ENCODE data around the gene TM4SF18.

The TM4SF18 gene

GRCh38 chr3:149371001-149371722 is 37.7 kb upstream of the TM4SF18 start:
- Histone ChIP-seq H3K9ac (ENCODE audit: low read depth, low read length, poor library complexity) (no peak overlapping the region), H2AK5ac (ENCODE audit: low read depth, low read length) (no peak overlapping the region), H3K4me2 (ENCODE audit: insufficient read depth, low read length, poor library complexity, severe bottlenecking) (no peak overlapping the region), H3K4me1 (ENCODE audit: control insufficient read depth in 2 of 2, insufficient read depth in 1 of 2, low read depth in 1 of 2, low read length in 2 of 2) (peaks cover 2 to 6% of the 10 kb centered on the region in 2 donors), H3K9me3 (replicated peaks in 1 of 2; ENCODE audit: control insufficient read depth in 2 of 2, insufficient read depth in 1 of 2, low read depth in 1 of 2, low read length in 2 of 2) (no peaks in the 10 kb centered on the region), H3K27me3 (ENCODE audit: control insufficient read depth in 3 of 3, insufficient read depth in 3 of 3, low read depth in 1 of 3, low read length in 3 of 3) (no peaks in the 10 kb centered on the region), H3K27ac (replicated peaks; ENCODE audit: low read length) (no peak overlapping the region), H3K23ac (ENCODE audit: low read depth, low read length, poor library complexity) (no peak overlapping the region), H2AFZ (ENCODE audit: low read length) (peak overlapping the region; percentile 61), H3K36me3 (replicated peaks in 1 of 2; ENCODE audit: control insufficient read depth in 2 of 2, insufficient read depth in 2 of 2, low read length in 2 of 2) (no peaks in the 10 kb centered on the region), H4K91ac (ENCODE audit: low read depth, low read length, poor library complexity) (no peak overlapping the region), H3K79me1 (ENCODE audit: low read depth, low read length) (no peaks in the 10 kb centered on the region), H3K4me3 (ENCODE audit: low read length in 2 of 2) (no peak overlapping the region), H2BK12ac (ENCODE audit: low read length) (no peak overlapping the region), H3K14ac (ENCODE audit: low read length) (no peak overlapping the region), H3K4ac (ENCODE audit: low read length) (no peak overlapping the region), H2BK5ac (ENCODE audit: low read length) (no peak overlapping the region), H2BK120ac (ENCODE audit: low read depth, low read length) (no peak overlapping the region), H2BK15ac (ENCODE audit: low read length) (no peak overlapping the region), H3K18ac (ENCODE audit: low read length) (no peak overlapping the region), H4K8ac (ENCODE audit: low read depth, low read length) (no peak overlapping the region)
- WGBS, 2 donors (ENCODE audit: extremely low coverage in 2 of 2, insufficient read length in 2 of 2, insufficient replicate concordance in 1 of 2), result no CpG with 5 or more reads among the region's 7 CpGs
- DNase-seq (ENCODE audit: low spot score), result no peak

GRCh38 chr3:149369991-149370866 is 36.8 kb upstream of the TM4SF18 start:
- no peak overlapping the region for H3K27ac ChIP-seq (replicated peaks; ENCODE audit: low read length)
- H3K4me1 ChIP-seq (ENCODE audit: control insufficient read depth in 2 of 2, insufficient read depth in 1 of 2, low read depth in 1 of 2, low read length in 2 of 2), result peaks cover 2 to 6% of the 10 kb centered on the region in 2 donors
- H3K14ac ChIP-seq (ENCODE audit: low read length), result no peak overlapping the region
- no peak overlapping the region for H3K9ac ChIP-seq (ENCODE audit: low read depth, low read length, poor library complexity)
- H3K4me3 ChIP-seq (ENCODE audit: low read length in 2 of 2), result no peak overlapping the region
- H3K23ac ChIP-seq (ENCODE audit: low read depth, low read length, poor library complexity), result no peak overlapping the region
- H2AFZ ChIP-seq (ENCODE audit: low read length), result peak overlapping the region; percentile 45
- H2BK15ac ChIP-seq (ENCODE audit: low read length), result no peak overlapping the region
- H4K91ac ChIP-seq (ENCODE audit: low read depth, low read length, poor library complexity), result no peak overlapping the region
- H3K18ac ChIP-seq (ENCODE audit: low read length), result no peak overlapping the region
- no peak overlapping the region for H2AK5ac ChIP-seq (ENCODE audit: low read depth, low read length)
- no peak overlapping the region for H3K4ac ChIP-seq (ENCODE audit: low read length)
- no CpG with 5 or more reads among the region's 3 CpGs for WGBS, 2 donors (ENCODE audit: extremely low coverage in 2 of 2, insufficient read length in 2 of 2, insufficient replicate concordance in 1 of 2)
- H3K27me3 ChIP-seq (ENCODE audit: control insufficient read depth in 3 of 3, insufficient read depth in 3 of 3, low read depth in 1 of 3, low read length in 3 of 3), result no peaks in the 10 kb centered on the region
- no peak overlapping the region for H2BK120ac ChIP-seq (ENCODE audit: low read depth, low read length)
- no peak overlapping the region for H3K4me2 ChIP-seq (ENCODE audit: insufficient read depth, low read length, poor library complexity, severe bottlenecking)
- no peak overlapping the region for H2BK12ac ChIP-seq (ENCODE audit: low read length)
- no peak overlapping the region for H2BK5ac ChIP-seq (ENCODE audit: low read length)
- no peak overlapping the region for H4K8ac ChIP-seq (ENCODE audit: low read depth, low read length)
- DNase-seq (ENCODE audit: low spot score), result no peak
- H3K9me3 ChIP-seq (replicated peaks in 1 of 2; ENCODE audit: control insufficient read depth in 2 of 2, insufficient read depth in 1 of 2, low read depth in 1 of 2, low read length in 2 of 2), result no peaks in the 10 kb centered on the region
- no peaks in the 10 kb centered on the region for H3K79me1 ChIP-seq (ENCODE audit: low read depth, low read length)
- no peaks in the 10 kb centered on the region for H3K36me3 ChIP-seq (replicated peaks in 1 of 2; ENCODE audit: control insufficient read depth in 2 of 2, insufficient read depth in 2 of 2, low read length in 2 of 2)

- no peak overlapping the region for H4K8ac ChIP-seq (ENCODE audit: low read depth, low read length)
- H3K18ac ChIP-seq (ENCODE audit: low read length), result no peak overlapping the region
- H2AFZ ChIP-seq (ENCODE audit: low read length), result peak overlapping the region; percentile 53
- H3K9me3 ChIP-seq (replicated peaks in 1 of 2; ENCODE audit: control insufficient read depth in 2 of 2, insufficient read depth in 1 of 2, low read depth in 1 of 2, low read length in 2 of 2), result no peaks in the 10 kb centered on the region
- no CpG with 5 or more reads among the region's 6 CpGs for WGBS, 2 donors (ENCODE audit: extremely low coverage in 2 of 2, insufficient read length in 2 of 2, insufficient replicate concordance in 1 of 2)
- H2BK120ac ChIP-seq (ENCODE audit: low read depth, low read length), result no peak overlapping the region
- no peak overlapping the region for H2BK5ac ChIP-seq (ENCODE audit: low read length)
- H3K9ac ChIP-seq (ENCODE audit: low read depth, low read length, poor library complexity), result no peak overlapping the region
- no peak overlapping the region for H3K27ac ChIP-seq (replicated peaks; ENCODE audit: low read length)
- peaks cover 2 to 6% of the 10 kb centered on the region in 2 donors for H3K4me1 ChIP-seq (ENCODE audit: control insufficient read depth in 2 of 2, insufficient read depth in 1 of 2, low read depth in 1 of 2, low read length in 2 of 2)
- H2BK15ac ChIP-seq (ENCODE audit: low read length), result no peak overlapping the region
- H3K4ac ChIP-seq (ENCODE audit: low read length), result no peak overlapping the region
- no peak overlapping the region for H4K91ac ChIP-seq (ENCODE audit: low read depth, low read length, poor library complexity)
- H2AK5ac ChIP-seq (ENCODE audit: low read depth, low read length), result no peak overlapping the region
- H3K14ac ChIP-seq (ENCODE audit: low read length), result no peak overlapping the region
- H3K79me1 ChIP-seq (ENCODE audit: low read depth, low read length), result no peaks in the 10 kb centered on the region
- H3K4me3 ChIP-seq (ENCODE audit: low read length in 2 of 2), result no peak overlapping the region
- H3K4me2 ChIP-seq (ENCODE audit: insufficient read depth, low read length, poor library complexity, severe bottlenecking), result no peak overlapping the region
- H3K36me3 ChIP-seq (replicated peaks in 1 of 2; ENCODE audit: control insufficient read depth in 2 of 2, insufficient read depth in 2 of 2, low read length in 2 of 2), result no peaks in the 10 kb centered on the region
- H3K27me3 ChIP-seq (ENCODE audit: control insufficient read depth in 3 of 3, insufficient read depth in 3 of 3, low read depth in 1 of 3, low read length in 3 of 3), result no peaks in the 10 kb centered on the region
- no peak overlapping the region for H3K23ac ChIP-seq (ENCODE audit: low read depth, low read length, poor library complexity)
- no peak overlapping the region for H2BK12ac ChIP-seq (ENCODE audit: low read length)
- DNase-seq (ENCODE audit: low spot score), result no peak
Measured at GRCh38 chr3:149368674-149369497, 35.5 kb upstream of the TM4SF18 start.
